Activated CD8-positive, alpha-beta memory T cell treated with anti-CD3 and anti-CD28 coated beads, Interleukin-2, amount 50 U/mL, for 24 hours (primary cell): ENCODE measurements around the gene NKRF.

Experiments used
- DNase-seq: peaks from one replicate; pipeline ENCODE4 v3.0.0-alpha.2; 2020; ENCODE audit errors: extremely low read depth

NKRF gene

DNA sequence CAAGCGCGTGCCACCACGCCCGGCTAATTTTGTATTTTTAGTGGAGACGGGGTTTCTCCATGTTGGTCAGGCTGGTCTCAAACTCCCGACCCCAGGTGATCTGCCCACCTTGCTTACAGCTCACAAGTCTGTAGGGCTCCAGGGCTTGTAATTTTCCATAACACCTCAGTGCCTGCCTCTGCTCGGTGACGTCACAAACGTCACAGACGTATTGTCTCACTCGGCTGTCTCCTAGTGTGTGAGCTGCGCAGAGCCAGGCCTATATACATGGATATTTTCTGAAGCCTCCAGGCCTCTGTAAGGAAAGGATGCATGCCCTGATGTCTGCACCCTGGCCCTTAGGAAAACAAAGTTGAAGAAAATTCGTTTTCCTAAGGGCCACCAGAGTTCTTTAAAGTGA, 8.6 kb upstream of the NKRF start:
- DNase-seq: no peak

DNA sequence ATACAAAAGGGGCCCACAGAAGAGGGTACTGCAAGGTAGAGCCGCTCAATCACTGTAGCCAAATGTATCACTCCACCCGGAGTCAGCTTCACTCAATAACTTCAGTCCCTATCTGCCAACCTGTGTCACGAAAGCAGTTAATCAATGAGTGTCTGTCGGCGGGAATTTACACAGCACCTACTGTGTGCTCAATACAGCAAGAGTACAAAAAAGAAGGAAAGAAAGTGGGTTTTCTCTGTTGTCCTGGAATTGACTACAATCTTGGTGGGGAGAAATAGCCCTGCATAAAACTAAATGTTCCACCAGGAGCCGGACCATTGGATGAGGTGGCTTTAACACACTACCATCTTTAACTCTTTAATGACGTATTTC, 780 bp upstream of the NKRF start:
- no peak for DNase-seq

DNA sequence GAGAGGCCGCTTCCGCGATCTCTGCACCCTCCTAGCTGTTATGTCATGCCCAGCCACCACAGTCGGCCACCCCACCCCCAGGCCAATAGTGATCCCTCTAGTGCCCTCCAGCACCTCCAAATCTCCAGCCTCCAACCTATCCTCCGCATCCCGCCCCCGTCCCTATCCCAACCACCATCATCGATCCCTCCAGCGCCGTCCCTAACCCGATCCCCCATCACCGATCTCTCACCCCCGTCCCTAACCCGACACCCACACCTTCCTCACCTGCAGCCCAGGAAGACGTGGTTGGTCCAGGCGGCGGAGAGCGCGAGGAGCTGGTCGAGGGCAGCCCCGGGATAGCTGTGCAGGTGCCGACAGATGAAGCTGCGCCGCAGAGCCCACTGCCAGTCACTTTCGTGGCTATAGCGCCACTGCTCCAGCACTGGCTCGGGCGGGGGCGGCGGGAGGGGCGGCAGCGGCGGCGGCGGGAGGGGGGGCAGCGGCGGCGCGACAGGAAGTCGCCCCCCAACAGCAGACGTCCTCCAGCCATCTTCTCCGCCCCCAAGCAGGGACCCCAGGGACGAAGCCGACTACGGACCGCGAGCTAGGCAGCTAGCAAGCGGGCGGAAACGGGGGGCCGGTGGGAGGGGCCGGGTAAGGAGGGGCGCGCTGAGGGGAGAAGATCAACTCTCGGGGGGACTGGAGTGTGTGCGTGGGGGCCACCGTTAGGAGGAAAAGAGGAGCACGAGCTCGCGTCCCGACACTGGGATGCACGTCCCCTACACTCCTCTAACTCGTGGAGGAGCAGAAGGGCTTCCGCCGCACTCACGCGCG, 552 bp downstream of the NKRF start:
- no peak for DNase-seq

DNA sequence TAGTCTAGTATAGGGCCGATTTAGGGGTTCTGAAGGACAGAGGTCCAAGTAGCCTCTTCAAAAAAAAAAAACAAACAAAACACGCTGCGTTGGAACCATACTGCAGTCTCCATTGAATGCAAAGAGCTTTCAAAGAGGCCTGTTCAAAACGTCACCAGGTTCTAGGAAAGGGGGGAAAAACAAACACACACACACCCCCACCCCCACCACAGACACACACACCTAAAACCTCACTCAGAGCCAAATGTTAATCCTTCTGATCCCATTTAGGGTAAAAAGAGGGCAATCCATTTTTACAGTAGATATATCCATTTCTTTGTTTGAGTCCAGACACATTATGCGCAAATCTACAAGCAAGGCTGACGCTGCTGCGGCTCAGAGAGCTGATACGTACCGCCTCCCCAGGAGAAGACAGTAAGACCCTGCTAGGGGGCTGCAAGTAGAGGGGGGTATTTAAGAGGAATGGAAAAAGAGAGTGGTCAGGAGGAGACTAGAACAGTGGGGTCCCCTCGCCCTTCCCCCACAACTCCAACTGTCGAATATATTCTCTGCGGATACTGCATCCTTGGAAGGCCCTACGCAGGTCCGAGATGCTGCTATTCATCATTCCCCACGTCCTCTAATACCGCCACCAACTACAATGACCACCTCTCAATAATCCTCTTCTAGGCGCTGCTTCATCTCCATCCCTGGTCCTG, 1.3 kb downstream of the NKRF start:
- no peak for DNase-seq

DNA sequence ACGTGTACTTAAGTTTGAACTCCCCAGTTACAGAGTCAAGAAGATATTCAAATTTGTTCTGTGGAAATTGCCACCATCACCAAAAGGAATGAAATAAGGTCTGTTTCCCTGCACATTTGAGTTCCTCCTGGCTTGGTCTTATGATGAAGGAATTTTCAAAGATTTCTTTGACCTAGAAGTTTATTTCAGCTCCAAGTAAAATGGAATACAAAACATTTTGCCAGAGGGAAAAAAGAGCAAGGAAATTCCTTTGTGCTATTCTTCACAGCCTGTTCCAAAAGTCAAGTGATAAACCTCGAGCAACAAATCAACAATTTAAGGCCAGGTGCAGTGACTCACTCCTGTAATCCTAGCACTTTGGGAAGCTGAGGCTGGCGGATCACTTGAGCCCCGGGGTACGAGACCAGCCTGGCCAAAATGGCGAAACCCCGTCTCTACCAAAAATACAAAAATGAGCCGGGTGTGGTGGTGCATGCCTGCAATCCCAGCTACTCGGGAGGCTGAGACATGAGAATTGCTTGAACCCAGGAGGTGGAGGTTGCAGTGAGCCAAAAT, 3.4 kb downstream of the NKRF start:
- no peak for DNase-seq

DNA sequence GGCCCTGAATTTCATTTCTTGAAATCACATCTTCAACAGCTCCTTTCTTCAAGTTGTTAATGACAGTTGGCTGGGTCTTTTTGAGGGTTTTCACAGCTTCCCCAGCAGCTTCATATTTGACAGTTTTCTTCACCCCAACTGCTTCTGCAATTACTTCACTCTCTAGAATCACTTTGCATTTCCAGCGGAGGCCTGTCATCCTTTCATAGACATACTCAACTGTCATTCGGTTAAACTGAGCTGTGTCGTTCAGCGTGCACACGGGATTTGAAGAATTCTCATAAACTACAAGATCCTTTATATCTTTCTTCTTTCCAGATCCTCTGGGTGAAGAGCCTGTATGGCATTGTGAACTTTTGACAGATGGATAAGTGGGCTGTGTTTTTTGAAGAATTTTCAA, 16.4 kb downstream of the NKRF start:
- no peak for DNase-seq

- no peak for DNase-seq
These were observed 22.7 kb downstream of the NKRF start for GRCh38 chrX:119583431-119584059.

- DNase-seq: no peak
These were observed 26.8 kb downstream of the NKRF start for GRCh38 chrX:119579414-119579813.

GRCh38 chrX:119574394-119575266, 31.6 kb downstream of the NKRF start, which contains the start of gene UBE2A:
UBE2A (plus strand) TSS chrX:119574563; CDS start chrX:119574712, 149 bp downstream.
- DNase-seq: peak; percentile 64

- no peak for DNase-seq
These were observed 32.3 kb downstream of the NKRF start for GRCh38 chrX:119573840-119574393.

- no peak for DNase-seq
These were observed 33.0 kb downstream of the NKRF start for GRCh38 chrX:119573222-119573621.

DNA sequence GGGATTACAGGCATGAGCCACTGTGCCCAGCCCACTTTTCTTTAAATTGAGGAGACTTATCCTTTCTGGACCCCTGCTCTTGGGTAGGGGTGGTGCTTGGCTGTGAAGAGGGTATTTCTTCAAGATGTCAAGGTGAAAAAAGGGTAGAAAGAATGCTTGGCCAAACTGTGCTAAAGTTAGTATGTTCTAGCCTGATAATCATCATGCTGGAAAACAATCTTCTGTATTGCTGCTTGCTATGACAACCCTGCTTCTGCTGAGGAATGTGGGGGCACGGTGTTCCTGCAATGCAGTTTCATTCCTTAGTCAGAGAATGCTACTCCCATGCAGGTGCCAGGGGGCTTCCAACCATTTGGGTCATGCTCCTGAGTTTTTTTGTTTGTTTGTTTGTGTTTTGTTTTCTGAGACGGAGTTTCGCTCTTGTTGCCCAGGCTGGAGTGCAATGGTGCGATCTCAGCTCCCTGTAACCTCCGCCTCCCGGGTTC, 35.8 kb downstream of the NKRF start:
- no peak for DNase-seq

DNA sequence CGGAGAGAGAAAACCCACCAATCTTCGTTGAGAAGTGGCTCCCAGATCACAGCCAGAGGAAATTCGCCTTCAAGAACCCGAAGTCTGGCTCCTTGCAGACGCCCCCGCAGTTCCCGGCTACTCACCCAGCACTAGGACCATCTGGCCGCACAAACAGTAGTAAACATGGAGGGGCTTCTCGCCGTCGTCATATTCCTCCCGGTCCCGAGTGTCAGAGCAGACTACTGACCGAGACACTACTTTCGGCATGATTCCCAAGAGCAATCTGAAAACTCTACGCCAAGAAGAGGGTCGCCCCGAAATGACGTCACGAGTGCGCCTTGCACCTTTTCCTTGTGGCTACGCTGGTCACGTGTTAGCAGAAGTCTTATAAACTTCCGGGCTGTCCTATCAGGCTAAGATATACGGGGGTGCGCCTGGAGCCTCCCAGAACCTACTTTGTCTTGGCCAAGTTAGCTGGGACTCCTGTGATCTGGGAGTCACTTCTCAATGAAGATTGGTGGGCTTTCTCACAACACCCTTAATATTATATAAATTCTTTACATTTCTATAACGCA, 41.0 kb downstream of the NKRF start, which contains the start of gene STEEP1:
Gene STEEP1, minus strand, starts transcription at position 303 of the 557 bp plus-strand sequence. Its CDS starts 54 bp downstream, at position 249.
- peak; percentile 72 for DNase-seq

DNA sequence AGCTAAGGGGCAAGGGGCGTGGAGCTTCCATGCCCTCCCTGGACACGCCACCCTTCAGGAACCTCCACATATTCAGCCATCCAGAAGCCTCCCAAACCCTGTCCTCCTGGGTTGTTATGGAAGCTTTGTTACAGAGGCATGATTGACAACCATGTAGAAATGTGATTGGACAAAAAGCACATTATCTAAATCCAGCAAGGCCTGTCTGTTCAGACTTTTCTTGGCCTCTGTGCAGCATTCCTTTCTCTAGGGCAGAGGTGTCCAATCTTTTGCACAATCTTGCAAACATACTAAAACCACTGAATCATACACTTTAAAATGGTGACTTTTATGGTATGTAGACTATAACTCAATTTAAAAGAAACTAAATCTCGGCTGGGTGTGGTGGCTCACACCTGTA, 53.7 kb downstream of the NKRF start:
- no peak for DNase-seq

DNA sequence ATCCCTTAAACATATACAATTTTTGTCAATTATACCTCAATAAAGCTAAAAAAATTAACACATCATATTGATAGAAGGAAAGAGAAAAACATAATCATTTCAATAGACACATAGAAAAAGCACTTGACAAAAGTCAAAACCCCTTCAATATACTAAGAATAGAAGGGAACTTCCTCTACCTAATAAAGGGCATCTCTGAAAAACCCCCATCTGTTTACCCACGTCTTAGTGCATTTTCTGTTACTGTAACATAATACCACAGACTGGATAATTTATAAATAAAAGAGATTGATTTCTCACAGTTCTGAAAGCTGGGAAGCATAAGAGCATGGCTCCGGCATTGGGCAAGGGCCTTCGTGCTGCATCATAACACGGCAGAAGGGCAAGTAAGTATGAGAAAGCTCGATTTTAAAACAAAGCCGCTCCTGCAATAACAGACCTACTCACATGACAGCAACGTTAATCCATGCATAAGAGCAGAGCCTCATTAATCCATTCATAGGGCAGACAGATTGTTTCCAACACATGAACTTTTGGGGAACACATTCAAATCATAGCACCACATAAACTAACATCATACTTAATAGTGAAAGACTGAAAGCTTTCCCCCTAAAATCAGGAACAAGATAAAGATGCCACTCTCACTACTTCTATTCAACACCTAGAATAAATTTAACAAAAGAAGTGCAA, 56.8 kb downstream of the NKRF start:
- DNase-seq: no peak

GRCh38 chrX:119541188-119541587, 65.0 kb downstream of the NKRF start:
- DNase-seq: no peak

- no peak for DNase-seq
These were observed 66.4 kb downstream of the NKRF start for GRCh38 chrX:119539872-119540271.
